GM23248 (cell line): ENCODE measurements around the gene ATP1A2.

Experiments
- EZH2 ChIP-seq: fragments of 200-600 bp; sonication (generic); IDR thresholded peaks from 2 replicates; pipeline ENCODE4 v1.6.1; 2018; ENCODE audit warnings: antibody characterized with exemption, mild to moderate bottlenecking; ENCODE audit not compliant: insufficient read depth, poor library complexity, severe bottlenecking
- EZH2phosphoT487 ChIP-seq: fragments of 200-600 bp; sonication (generic); IDR thresholded peaks from 2 replicates; pipeline ENCODE4 v1.6.1; 2018; ENCODE audit warnings: antibody characterized with exemption, moderate library complexity, mild to moderate bottlenecking, low read depth; ENCODE audit not compliant: insufficient read depth

- no peak for TF ChIP-seq EZH2
- TF ChIP-seq EZH2phosphoT487: no peak
Observed at GRCh38 chr1:160099716-160100375, 15.7 kb upstream of the ATP1A2 start.
